GM23338 (cell line): Measurements from ENCODE around the gene EIF3CL. TPM values are rescaled to one million over a fixed set of nuclear protein-coding genes. Genes with fewer than 3 reads are reported as not detected.
"Not testable (repeated sequence)": the region's sequence is repeated elsewhere in the genome, so short reads cannot be mapped to it uniquely, and the experiment has no call there.

Experiments
- ATAC-seq: fragments of 200-7000 bp; cut with Tn5 transposase; 3 replicates; pipeline ENCODE4 v1.9.1; 2020
- DNase-seq: peaks from one replicate; pipeline ENCODE4 v3.0.0-alpha.2; 2015; ENCODE audit warnings: low spot score
- H2AFZ ChIP-seq: fragments of 200-600 bp; sonication (generic); 2 replicates; pipeline ENCODE4 v1.8.0; 2016; ENCODE audit warnings: antibody characterized with exemption, mild to moderate bottlenecking, moderate library complexity
- H3F3A ChIP-seq: fragments of 200-600 bp; sonication (generic); replicated peaks from 2 replicates; pipeline ENCODE4 v1.8.0; 2017; ENCODE audit warnings: antibody characterized with exemption, mixed run types, low read depth
- H3K27ac ChIP-seq: fragments of 200-600 bp; sonication (generic); 2 replicates; pipeline ENCODE4 v1.6.1; 2016; ENCODE audit warnings: low read depth
- H3K27me3 ChIP-seq: fragments of 200-600 bp; sonication (generic); 2 replicates; pipeline ENCODE4 v1.8.0; 2016; ENCODE audit warnings: mild to moderate bottlenecking, mixed run types, moderate library complexity; ENCODE audit not compliant: insufficient read depth
- H3K36me3 ChIP-seq: fragments of 200-600 bp; sonication (generic); 2 replicates; pipeline ENCODE4 v1.8.0; 2016; ENCODE audit warnings: mild to moderate bottlenecking; ENCODE audit not compliant: insufficient read depth
- H3K4me1 ChIP-seq: fragments of 200-600 bp; sonication (generic); 2 replicates; pipeline ENCODE4 v1.8.0; 2016; ENCODE audit warnings: mild to moderate bottlenecking, moderate library complexity; ENCODE audit not compliant: insufficient read depth
- H3K4me2 ChIP-seq: fragments of 200-600 bp; sonication (generic); 2 replicates; pipeline ENCODE4 v1.7.1; 2017; ENCODE audit warnings: mixed run types
- H3K4me3 ChIP-seq: fragments of 200-600 bp; sonication (generic); 2 replicates; pipeline ENCODE4 v1.6.1; 2016; ENCODE audit warnings: mixed run types
- H3K79me2 ChIP-seq: fragments of 200-600 bp; sonication (generic); replicated peaks from 2 replicates; pipeline ENCODE4 v1.8.0; 2017; ENCODE audit warnings: mild to moderate bottlenecking; ENCODE audit not compliant: insufficient read depth
- H3K9me2 ChIP-seq: fragments of 200-600 bp; sonication (generic); 2 replicates; pipeline ENCODE4 v1.8.0; 2017; ENCODE audit not compliant: insufficient read depth
- H4K20me1 ChIP-seq: fragments of 200-600 bp; sonication (generic); replicated peaks from 2 replicates; pipeline ENCODE4 v1.8.0; 2017; ENCODE audit warnings: mild to moderate bottlenecking; ENCODE audit not compliant: insufficient read depth
- H3K27ac Mint-ChIP-seq: 2 replicates; pipeline ENCODE4 v1.8.0; 2020; ENCODE audit warnings: inconsistent platforms, mild to moderate bottlenecking, moderate library complexity, mixed read lengths
- H3K27me3 Mint-ChIP-seq: 3 replicates; pipeline ENCODE4 v1.8.0; 2022; ENCODE audit warnings: low read depth, mild to moderate bottlenecking, moderate library complexity, mixed read lengths, inconsistent platforms; ENCODE audit not compliant: insufficient read depth, poor library complexity
- H3K36me3 Mint-ChIP-seq: 3 replicates; pipeline ENCODE4 v1.8.0; 2021; ENCODE audit warnings: low read depth, mild to moderate bottlenecking, inconsistent platforms, moderate library complexity, mixed read lengths
- H3K4me1 Mint-ChIP-seq: 3 replicates; pipeline ENCODE4 v1.8.0; 2020; ENCODE audit warnings: mild to moderate bottlenecking, inconsistent platforms, mixed read lengths
- H3K4me3 Mint-ChIP-seq: 3 replicates; pipeline ENCODE4 v1.8.0; 2021; ENCODE audit warnings: moderate library complexity, mild to moderate bottlenecking, inconsistent platforms, mixed read lengths
- H3K9me3 Mint-ChIP-seq: 3 replicates; pipeline ENCODE4 v1.8.0; 2020; ENCODE audit warnings: moderate library complexity, mild to moderate bottlenecking, inconsistent platforms, mixed read lengths
- polyA plus RNA-seq: library from polyadenylated mRNA; unstranded; fragments of >200 nt; fragmentation: Nextera tagmentation; extraction: Ambion mirVana; gene quantifications from 2 replicates; pipeline ENCODE4 v1.2.1, GENCODE V29; 2016
- total RNA-seq: library from RNA; depleted of rRNA; stranded (reverse); fragments of >200 nt; shearing (Covaris generic); gene quantifications from 2 replicates; pipeline ENCODE4 v1.2.3, GENCODE V29; 2014

The EIF3CL gene
- total and polyA plus RNA-seq, 2 experiments from 2014 or later, result 1.8 to 323 TPM

DNA sequence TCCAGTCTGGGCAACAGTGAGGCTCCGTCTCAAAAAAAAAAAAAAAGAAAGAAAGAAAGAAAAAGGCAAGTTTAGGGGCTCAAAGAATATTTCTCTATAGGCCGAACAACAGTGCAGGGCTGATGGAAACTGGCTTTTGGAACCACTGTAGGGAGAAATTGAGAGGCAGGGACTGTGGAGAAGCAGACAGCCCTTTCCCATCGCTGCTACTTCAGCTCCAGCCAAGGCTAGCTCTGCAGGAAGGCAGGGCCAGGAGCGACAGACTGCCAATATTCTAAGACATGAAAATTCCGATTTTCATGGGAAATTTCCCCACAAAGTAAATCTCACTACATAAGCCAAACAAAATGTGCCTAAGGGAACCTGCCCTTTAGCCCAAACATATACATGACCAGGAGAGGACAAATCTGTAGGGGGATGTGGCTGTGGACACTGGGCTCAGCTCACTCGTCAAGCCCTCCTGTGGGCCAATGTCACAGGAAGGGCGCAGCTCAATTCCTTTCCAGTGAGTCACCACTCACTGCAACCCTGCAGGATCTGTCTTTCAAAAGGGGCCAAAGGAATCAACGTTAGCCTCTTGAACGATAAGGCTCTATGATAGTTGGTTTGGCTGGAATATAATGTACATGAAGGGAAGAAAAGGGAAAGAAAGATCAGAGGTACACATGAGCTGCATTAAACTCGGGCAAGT is 21.3 kb downstream of the EIF3CL start:
- H3K27me3 ChIP-seq, H3K4me3 Mint-ChIP-seq, H3F3A ChIP-seq, H3K4me1 Mint-ChIP-seq, H3K4me3 ChIP-seq, H3K36me3 ChIP-seq, H3K9me2 ChIP-seq, H3K4me1 ChIP-seq, H3K79me2 ChIP-seq, H3K9me3 Mint-ChIP-seq, DNase-seq, ATAC-seq, H3K27ac ChIP-seq, H3K36me3 Mint-ChIP-seq, H3K27me3 Mint-ChIP-seq, H3K27ac Mint-ChIP-seq, H4K20me1 ChIP-seq, H2AFZ ChIP-seq, H3K4me2 ChIP-seq: not testable (repeated sequence)

DNA sequence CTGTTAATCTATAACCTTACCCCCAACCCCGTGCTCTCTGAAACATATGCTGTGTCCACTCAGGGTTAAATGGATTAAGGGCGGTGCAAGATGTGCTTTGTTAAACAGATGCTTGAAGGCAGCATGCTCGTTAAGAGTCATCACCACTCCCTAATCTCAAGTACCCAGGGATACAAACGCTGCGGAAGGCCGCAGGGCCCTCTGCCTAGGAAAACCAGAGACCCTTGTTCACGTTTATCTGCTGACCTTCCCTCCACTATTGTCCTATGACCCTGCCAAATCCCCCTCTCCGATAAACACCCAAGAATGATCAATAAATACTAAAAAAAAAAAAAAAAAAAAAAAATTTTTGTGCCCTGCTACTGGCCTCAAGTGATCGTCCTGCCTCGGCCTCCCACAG is 25.8 kb downstream of the EIF3CL start:
- H3F3A ChIP-seq, H3K36me3 ChIP-seq, H3K9me2 ChIP-seq, H3K4me3 ChIP-seq, ATAC-seq, DNase-seq, H3K27ac Mint-ChIP-seq, H3K9me3 Mint-ChIP-seq, H3K36me3 Mint-ChIP-seq, H3K27me3 ChIP-seq, H3K4me1 Mint-ChIP-seq, H3K4me2 ChIP-seq, H3K4me1 ChIP-seq, H3K79me2 ChIP-seq, H3K4me3 Mint-ChIP-seq, H3K27ac ChIP-seq, H2AFZ ChIP-seq, H4K20me1 ChIP-seq, H3K27me3 Mint-ChIP-seq: not testable (repeated sequence)

DNA sequence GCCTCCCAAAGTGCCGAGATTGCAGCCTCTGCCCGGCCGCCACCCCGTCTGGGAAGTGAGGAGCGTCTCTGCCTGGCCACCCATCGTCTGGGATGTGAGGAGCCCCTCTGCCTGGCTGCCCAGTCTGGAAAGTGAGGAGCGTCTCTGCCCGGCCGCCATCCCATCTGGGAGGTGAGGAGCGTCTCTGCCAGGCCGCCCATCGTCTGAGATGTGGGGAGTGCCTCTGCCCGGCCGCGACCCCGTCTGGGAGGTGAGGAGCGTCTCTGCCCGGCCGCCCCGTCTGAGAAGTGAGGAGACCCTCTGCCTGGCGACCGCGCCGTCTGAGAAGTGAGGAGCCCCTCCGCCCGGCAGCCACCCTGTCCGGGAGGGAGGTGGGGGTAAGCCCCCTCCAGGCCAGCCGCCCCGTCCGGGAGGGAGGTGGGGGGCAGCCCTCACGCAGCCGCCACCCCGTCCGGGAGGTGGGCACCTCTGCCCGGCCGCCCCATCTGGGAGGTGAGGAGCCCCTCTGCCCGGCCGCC is 26.5 kb downstream of the EIF3CL start:
- not testable (repeated sequence) for H3K27me3 Mint-ChIP-seq, H3K79me2 ChIP-seq, H3K4me1 Mint-ChIP-seq, H3K27me3 ChIP-seq, H3K27ac ChIP-seq, H4K20me1 ChIP-seq, H3K4me3 ChIP-seq, H3K4me2 ChIP-seq, ATAC-seq, H3K9me3 Mint-ChIP-seq, H3K9me2 ChIP-seq, H3K4me3 Mint-ChIP-seq, H3K27ac Mint-ChIP-seq, H3K4me1 ChIP-seq, DNase-seq, H2AFZ ChIP-seq, H3K36me3 ChIP-seq, H3F3A ChIP-seq, H3K36me3 Mint-ChIP-seq

DNA sequence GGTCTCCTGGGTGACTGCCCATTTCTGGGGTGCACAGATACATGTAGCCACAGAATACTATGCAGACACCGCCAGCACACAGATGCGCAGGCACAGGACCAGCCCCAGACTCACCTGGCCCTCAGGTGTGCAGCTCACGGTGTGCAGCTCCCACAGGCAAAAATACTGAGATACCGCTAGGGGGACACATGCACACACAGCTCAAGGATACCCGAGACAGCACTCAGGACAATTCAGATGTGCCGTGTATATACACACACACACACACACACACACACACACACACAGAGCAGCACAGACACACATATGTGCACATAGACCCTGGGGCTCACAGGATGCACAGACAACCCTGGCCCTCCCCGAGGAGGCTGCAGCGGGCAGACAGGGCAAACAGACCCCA is 28.5 kb downstream of the EIF3CL start:
- H3K4me3 ChIP-seq, H3K27ac Mint-ChIP-seq, H3K9me3 Mint-ChIP-seq, DNase-seq, H3K27me3 Mint-ChIP-seq, H4K20me1 ChIP-seq, H3K27me3 ChIP-seq, H3K79me2 ChIP-seq, H2AFZ ChIP-seq, H3K4me1 Mint-ChIP-seq, H3K4me2 ChIP-seq, H3K36me3 ChIP-seq, H3K4me1 ChIP-seq, H3F3A ChIP-seq, H3K36me3 Mint-ChIP-seq, H3K4me3 Mint-ChIP-seq, H3K27ac ChIP-seq, H3K9me2 ChIP-seq: not testable (repeated sequence)
- ATAC-seq, result peak; percentile 86

DNA sequence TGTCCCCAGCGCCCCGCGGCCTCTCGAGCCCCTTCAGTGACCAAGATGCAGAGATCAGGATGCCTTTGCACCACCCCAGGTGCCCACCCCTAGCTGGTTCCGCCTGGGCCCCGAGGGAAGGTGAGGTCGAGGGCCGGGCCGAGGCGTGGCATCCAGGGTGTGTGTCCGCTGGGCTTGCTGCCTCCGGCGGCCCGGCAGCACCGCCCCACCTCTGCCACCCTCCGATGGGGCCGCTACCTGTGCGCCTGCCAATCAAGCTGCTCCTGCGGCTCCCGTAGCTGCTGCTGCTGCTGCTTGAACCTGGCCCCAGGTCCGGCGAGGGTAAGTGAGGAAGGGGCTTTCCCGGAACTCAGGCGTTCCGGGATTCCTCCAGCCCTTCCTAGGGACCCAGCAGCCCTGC is 29.4 kb downstream of the EIF3CL start:
- Histone ChIP-seq H3K4me3 (peak overlapping the region; percentile 51), H3K4me2 (peak overlapping the region; percentile 69)
- not testable (repeated sequence) for H4K20me1 ChIP-seq, H3K27ac ChIP-seq, H3K27me3 ChIP-seq, H3K27ac Mint-ChIP-seq, H3K4me1 Mint-ChIP-seq, H3K4me1 ChIP-seq, H3K27me3 Mint-ChIP-seq, DNase-seq, H3K36me3 ChIP-seq, H3K79me2 ChIP-seq, H2AFZ ChIP-seq, H3K36me3 Mint-ChIP-seq, H3K9me2 ChIP-seq, H3F3A ChIP-seq, H3K9me3 Mint-ChIP-seq
- ATAC-seq, result peak; percentile 81
- H3K4me3 Mint-ChIP-seq, result peak overlapping the region; percentile 46; the same call in 2 of the 3 replicates

DNA sequence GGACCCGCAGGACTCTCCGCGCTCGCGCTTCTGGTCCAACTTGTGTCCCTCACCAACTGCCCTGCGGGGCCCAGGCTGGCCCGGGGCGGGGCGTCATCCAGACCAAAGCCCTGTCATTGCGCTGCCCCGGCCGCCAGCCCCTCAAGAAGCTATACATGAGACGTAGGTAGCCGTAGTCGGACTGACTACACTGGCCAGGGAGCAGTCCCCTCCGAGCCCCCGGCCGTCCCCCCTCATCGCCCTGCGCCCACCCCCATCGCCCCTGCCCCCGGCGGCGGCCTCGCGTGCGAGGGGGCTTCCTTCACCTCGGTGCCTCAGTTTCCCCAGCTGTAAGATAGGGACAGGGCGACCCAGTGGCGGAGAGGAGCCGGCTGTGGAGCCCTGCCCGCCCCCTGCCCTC is 35.7 kb downstream of the EIF3CL start:
- not testable (repeated sequence) for H3K36me3 ChIP-seq, H3K27ac Mint-ChIP-seq, H3K9me3 Mint-ChIP-seq, H3K4me1 Mint-ChIP-seq, H3F3A ChIP-seq, H3K36me3 Mint-ChIP-seq, H3K27me3 ChIP-seq, H3K27ac ChIP-seq, H2AFZ ChIP-seq, H3K4me1 ChIP-seq, H3K9me2 ChIP-seq, H3K27me3 Mint-ChIP-seq, H4K20me1 ChIP-seq, H3K79me2 ChIP-seq
- ATAC-seq (peak; percentile 49), DNase-seq (peak; percentile 36)
- peak overlapping the region; percentile 49; the same call in 1 of the 2 replicates for H3K4me3 ChIP-seq
- peak overlapping the region; percentile 55; the same call in 1 of the 2 replicates for H3K4me2 ChIP-seq
- peak overlapping the region; percentile 44; the same call in 2 of the 3 replicates for H3K4me3 Mint-ChIP-seq
